A549 (cell line): ENCODE data around the gene RPTOR. TPM values are rescaled to one million over a fixed set of nuclear protein-coding genes. Genes with fewer than 3 reads are reported as not detected.
A peak's percentile ranks its signal among the peaks of the same experiment; 100 is the strongest.

ENCODE experiments used
- ATAC-seq, 2 experiments: fragments of 200-7000 bp in 1 of 2; fragments of >200 bp in 1 of 2; cut with Nextera tagmentation in 1 of 2; cut with Tn5 transposase in 1 of 2; 3 replicates each; pipeline versions ENCODE4 v1.8.0 to v1.9.1; 2018 to 2020; ENCODE audit warnings: mild to moderate bottlenecking in 1 of 2, moderate library complexity in 1 of 2
- CTCF ChIA-PET: fragments of 300-600 bp; sonication (Branson Sonifier 250); formaldehyde crosslinking; extraction: SDS; loops from one replicate; lab custom pipeline; 2021; ENCODE audit warnings: antibody characterized with exemption, inconsistent platforms; lab: Yijun Ruan, JAX
- POLR2A ChIA-PET: fragments of 350-600 bp; formaldehyde crosslinking; extraction: SDS; loops from one replicate; lab custom pipeline; 2021; ENCODE audit warnings: antibody characterized with exemption, inconsistent platforms; lab: Yijun Ruan, JAX
- DNase-seq, 2 experiments: peaks; one replicate each; pipeline versions ENCODE4 v3.0.0 to v3.0.0-alpha.2; 2011 to 2016; ENCODE audit warnings: low read depth in 1 of 2, low spot score in 1 of 2
- FAIRE-seq: peaks from 2 replicates; lab custom pipeline; 2011; peaks lifted over from hg19 to GRCh38; lab: Jason Lieb, UNC
- H3K27ac ChIP-seq, 2 experiments: fragments of >200 bp; sonication (Bioruptor Twin); formaldehyde crosslinking; 3 replicates each; pipeline ENCODE4 v1.5.1; 2016 to 2017
- H3K4me1 ChIP-seq: fragments of >200 bp; sonication (Bioruptor Twin); formaldehyde crosslinking; 3 replicates; pipeline ENCODE4 v1.6.1; 2016
- H3K4me2 ChIP-seq: fragments of >200 bp; sonication (Bioruptor Twin); formaldehyde crosslinking; 3 replicates; pipeline ENCODE4 v1.6.1; 2016
- H3K4me3 ChIP-seq: fragments of >200 bp; sonication (Bioruptor Twin); formaldehyde crosslinking; 3 replicates; pipeline ENCODE4 v1.5.1; 2016
- H3K9me3 ChIP-seq: fragments of >200 bp; sonication (Bioruptor Twin); formaldehyde crosslinking; 3 replicates; pipeline ENCODE4 v1.6.1; 2016
- BHLHE40 ChIP-seq: IDR thresholded peaks from 2 replicates; pipeline ENCODE4 v1.6.1; 2012; ENCODE audit warnings: low read depth, low read length, inconsistent platforms
- CBX2 ChIP-seq: fragments of 200-600 bp; sonication (generic); IDR thresholded peaks from 2 replicates; pipeline ENCODE4 v1.6.1; 2016; ENCODE audit warnings: low read depth, mild to moderate bottlenecking, borderline replicate concordance
- CEBPB ChIP-seq, 2 experiments: fragments of >200 bp in 1 of 2; sonication (Bioruptor Twin) in 1 of 2; formaldehyde crosslinking in 1 of 2; IDR thresholded peaks; 2 replicates each; pipeline ENCODE4 v1.6.1; 2012 to 2016
- CHD2 ChIP-seq: fragments of 150-350 bp; IDR thresholded peaks from 2 replicates; pipeline ENCODE4 v1.6.1; 2014; ENCODE audit warnings: low read length; ENCODE audit not compliant: partially characterized antibody
- EHF ChIP-seq: fragments of 250-450 bp; sonication (Bioruptor Pico); IDR thresholded peaks from 2 replicates; pipeline ENCODE4 v1.5.0; 2020; ENCODE audit warnings: mild to moderate bottlenecking
- ESRRA ChIP-seq: fragments of 150-350 bp; IDR thresholded peaks from 2 replicates; pipeline ENCODE4 v1.6.1; 2014; ENCODE audit warnings: mild to moderate bottlenecking, low read length, borderline replicate concordance
- FOSB ChIP-seq: fragments of 250-450 bp; sonication (Bioruptor Pico); IDR thresholded peaks from 2 replicates; pipeline ENCODE4 v1.5.0; 2020; ENCODE audit warnings: mild to moderate bottlenecking, moderate library complexity
- FOSL2 ChIP-seq, 2 experiments: fragments of 450-650 bp in 1 of 2; fragments of >200 bp in 1 of 2; sonication (Bioruptor Twin) in 1 of 2; formaldehyde crosslinking; IDR thresholded peaks; 2 replicates each; pipeline versions ENCODE4 v1.5.0 to v1.6.1; 2016 to 2020; ENCODE audit warnings: mild to moderate bottlenecking in 1 of 2, moderate library complexity in 1 of 2
- HEYL ChIP-seq: fragments of 250-450 bp; sonication (Bioruptor Pico); IDR thresholded peaks from 2 replicates; pipeline ENCODE4 v1.8.0; 2021; ENCODE audit warnings: mild to moderate bottlenecking, moderate library complexity
- HOXA7 ChIP-seq: fragments of 250-450 bp; sonication (Bioruptor Pico); IDR thresholded peaks from 2 replicates; pipeline ENCODE4 v1.5.0; 2020; ENCODE audit warnings: mild to moderate bottlenecking, moderate library complexity
- HOXB5 ChIP-seq: fragments of 250-450 bp; sonication (Bioruptor Pico); IDR thresholded peaks from 2 replicates; pipeline ENCODE4 v1.5.0; 2020; ENCODE audit warnings: mild to moderate bottlenecking, moderate library complexity
- JUNB ChIP-seq: fragments of >200 bp; sonication (Bioruptor Twin); formaldehyde crosslinking; IDR thresholded peaks from 2 replicates; pipeline ENCODE4 v1.6.1; 2016
- MAFK ChIP-seq: fragments of 450-650 bp; IDR thresholded peaks from 2 replicates; pipeline ENCODE4 v1.6.1; 2014; ENCODE audit not compliant: partially characterized antibody
- NPAS2 ChIP-seq: fragments of 250-450 bp; sonication (Bioruptor Pico); IDR thresholded peaks from 2 replicates; pipeline ENCODE4 v1.8.0; 2022; ENCODE audit warnings: mild to moderate bottlenecking, moderate library complexity, borderline replicate concordance
- POLR2A ChIP-seq: IDR thresholded peaks from 2 replicates; pipeline ENCODE4 v1.6.1; 2012; ENCODE audit warnings: mild to moderate bottlenecking, low read length
- POLR2AphosphoS2 ChIP-seq: conservative IDR thresholded peaks from 2 replicates; pipeline ENCODE4 v1.6.1; 2012; ENCODE audit warnings: low read length, improper control_type of control experiment, inconsistent platforms
- RARB ChIP-seq: fragments of 250-450 bp; sonication (Bioruptor Pico); IDR thresholded peaks from 2 replicates; pipeline ENCODE4 v1.8.0; 2021; ENCODE audit warnings: mild to moderate bottlenecking, moderate library complexity
- RNF2 ChIP-seq: fragments of 200-600 bp; sonication (generic); IDR thresholded peaks from 2 replicates; pipeline ENCODE4 v1.6.1; 2016; ENCODE audit warnings: low read depth, mild to moderate bottlenecking, antibody characterized with exemption, moderate library complexity, borderline replicate concordance
- SREBF2 ChIP-seq: fragments of 450-650 bp; IDR thresholded peaks from 2 replicates; pipeline ENCODE4 v1.6.1; 2014; ENCODE audit warnings: mild to moderate bottlenecking, moderate library complexity
- TFCP2L1 ChIP-seq: fragments of 250-450 bp; sonication (Bioruptor Pico); IDR thresholded peaks from 2 replicates; pipeline ENCODE4 v1.5.0; 2021; ENCODE audit warnings: mild to moderate bottlenecking
- ZC3H11A ChIP-seq: fragments of 450-650 bp; IDR thresholded peaks from 2 replicates; pipeline ENCODE4 v1.6.1; 2014; ENCODE audit warnings: antibody characterized with exemption, mild to moderate bottlenecking
- ZFP36 ChIP-seq: fragments of 450-650 bp; IDR thresholded peaks from 2 replicates; pipeline ENCODE4 v1.6.1; 2014; ENCODE audit warnings: borderline replicate concordance; ENCODE audit not compliant: partially characterized antibody
- WGBS: methylation state at CpG from one replicate; pipeline ENCODE4 v1.1.6; 2017; ENCODE audit errors: missing lambda C conversion rate; 5-methylcytosine and 5-hydroxymethylcytosine counted together
- polyA plus RNA-seq, 4 experiments: library from polyadenylated mRNA; depleted of rRNA in 3 of 4; stranded (reverse); fragments of >200 nt; fragmentation: RNase III in 1 of 4; extraction: RNeasy Plus Mini Kit Qiagen cat#74134 plus additional on column Dnase treatment in 1 of 4; gene quantifications; 2 replicates in 3 of 4; 3 replicates in 1 of 4; pipeline ENCODE4 v1.2.3, GENCODE V29; 2011 to 2017
- TF ChIP-seq, protein P1 (sequence below): fragments of 150-350 bp; IDR thresholded peaks from 2 replicates; pipeline ENCODE4 v1.6.1; 2014; ENCODE audit warnings: low read depth, mild to moderate bottlenecking, low read length
- TF ChIP-seq, protein P2 (sequence below): fragments of >200 bp; sonication (Bioruptor Twin); formaldehyde crosslinking; IDR thresholded peaks from 3 replicates; pipeline ENCODE4 v1.6.1; 2016
- TF ChIP-seq, protein P3 (sequence below): fragments of 200-600 bp; sonication (generic); IDR thresholded peaks from 2 replicates; pipeline ENCODE4 v1.6.1; 2016; ENCODE audit warnings: antibody characterized with exemption, mild to moderate bottlenecking, moderate library complexity
- TF ChIP-seq, protein P4 (sequence below): IDR thresholded peaks from 2 replicates; pipeline ENCODE4 v1.6.1; 2012

Gene RPTOR
- polyA plus RNA-seq, 2 of the 4 experiments (the other 2 are of a cell fraction), result 10.8 to 27.1 TPM

DNA sequence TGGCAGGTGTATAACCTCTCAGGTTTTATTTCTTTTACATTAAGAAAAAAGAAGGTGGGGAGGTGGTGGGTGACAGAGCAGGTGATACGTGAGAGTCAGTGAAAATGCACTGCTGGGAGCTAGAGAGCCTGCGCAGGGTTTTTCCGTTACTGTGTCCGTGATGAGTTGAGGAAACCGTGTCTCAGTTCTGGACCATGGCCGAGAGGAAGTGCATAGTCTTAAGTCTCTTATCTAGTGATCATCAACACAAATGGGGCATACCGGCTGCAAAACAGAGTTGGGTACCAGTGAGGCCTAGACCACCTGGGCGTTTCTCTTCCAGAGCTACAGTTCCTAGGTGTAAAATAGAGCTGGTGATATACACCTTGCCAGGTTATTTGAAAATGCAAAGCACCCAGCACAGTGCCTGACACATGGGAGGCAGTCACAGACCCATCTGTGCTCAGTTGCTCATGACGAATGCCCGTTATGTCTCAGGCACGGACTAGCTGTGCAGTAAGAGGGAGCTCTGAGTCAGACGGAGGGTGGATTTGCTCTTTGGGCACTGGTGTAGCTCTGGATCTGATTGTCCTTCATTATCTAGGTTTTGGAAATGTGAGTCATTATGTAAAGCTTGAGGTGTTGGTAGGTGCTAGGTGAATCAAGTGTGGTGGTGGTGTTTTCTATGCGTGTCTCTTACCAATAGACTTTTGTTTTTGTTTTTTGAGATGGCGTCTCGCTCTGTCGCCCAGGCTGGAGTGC, 60.9 kb downstream of the RPTOR start:
- ATAC-seq, result peak in 1 of 2 experiments; percentile 49; a peak in 3 of 6 replicates
- no peaks in the 10 kb centered on the region for H3K9me3 ChIP-seq
- WGBS, result 86% methylated on average over 16 of the region's 16 CpGs
- no peak overlapping the region for H3K4me2 ChIP-seq
- DNase-seq, result peak; percentile 23 to 40
- peaks cover 12% of the 10 kb centered on the region for H3K4me1 ChIP-seq
- ChIA-PET CTCF (interaction anchor here (2.6 to 2.9 kb wide), 2 partner anchors 30 to 45 kb away, joined by 10 to 11 read pairs; no protein-coding TSS in a partner anchor), POLR2A (no interaction called here)
- no peak overlapping the region for H3K4me3 ChIP-seq
- H3K27ac ChIP-seq, result no peak overlapping the region
- no peak for FAIRE-seq
- TF ChIP-seq FOSL2 (IDR thresholded peaks at IDR 0.05) (no peak), FOSL2 (CRISPR knock-in tag; IDR thresholded peaks at IDR 0.05) (0 out of 2 replicates have a peak, but pooled peaks have one; percentile 11), ZC3H11A (no peak), CHD2 (no peak), HEYL (CRISPR knock-in tag) (no peak)
- TF ChIP-seq, protein P1, sequence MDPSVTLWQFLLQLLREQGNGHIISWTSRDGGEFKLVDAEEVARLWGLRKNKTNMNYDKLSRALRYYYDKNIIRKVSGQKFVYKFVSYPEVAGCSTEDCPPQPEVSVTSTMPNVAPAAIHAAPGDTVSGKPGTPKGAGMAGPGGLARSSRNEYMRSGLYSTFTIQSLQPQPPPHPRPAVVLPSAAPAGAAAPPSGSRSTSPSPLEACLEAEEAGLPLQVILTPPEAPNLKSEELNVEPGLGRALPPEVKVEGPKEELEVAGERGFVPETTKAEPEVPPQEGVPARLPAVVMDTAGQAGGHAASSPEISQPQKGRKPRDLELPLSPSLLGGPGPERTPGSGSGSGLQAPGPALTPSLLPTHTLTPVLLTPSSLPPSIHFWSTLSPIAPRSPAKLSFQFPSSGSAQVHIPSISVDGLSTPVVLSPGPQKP, result no peak

DNA sequence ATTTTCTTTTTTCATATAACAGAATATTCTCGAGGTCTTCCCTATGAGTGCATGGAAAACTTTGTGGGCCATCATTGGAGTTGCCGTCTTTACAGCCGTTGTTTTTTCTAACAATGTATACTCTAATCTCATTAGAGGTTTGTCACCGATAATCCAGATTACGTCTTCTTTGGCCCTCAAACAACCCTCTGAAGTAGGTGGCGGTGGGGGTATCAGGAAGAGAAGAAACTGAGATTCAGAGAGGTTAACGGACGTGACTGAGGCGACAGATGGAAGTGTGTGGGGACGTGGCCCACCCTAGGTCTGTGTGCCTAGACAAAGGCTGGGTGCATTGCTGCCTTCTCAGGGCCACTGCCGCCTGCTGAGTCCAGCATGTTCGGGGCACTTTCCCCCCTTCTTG, 63.7 kb downstream of the RPTOR start:
- no peaks in the 10 kb centered on the region for H3K9me3 ChIP-seq
- no peak overlapping the region for H3K27ac ChIP-seq
- POLR2A ChIA-PET, result no interaction called here
- ATAC-seq, result no peak
- DNase-seq, result no peak
- H3K4me2 ChIP-seq, result no peak overlapping the region
- no peak overlapping the region for H3K4me3 ChIP-seq
- no peak for TF ChIP-seq NPAS2
- TF ChIP-seq HOXB5 (CRISPR knock-in tag), result no peak
- no peak for TF ChIP-seq CEBPB (IDR thresholded peaks at IDR 0.05)
- TF ChIP-seq CBX2, result no peak
- no peak for TF ChIP-seq RARB (CRISPR knock-in tag)
- TF ChIP-seq TFCP2L1 (CRISPR knock-in tag), result no peak
- TF ChIP-seq BHLHE40, result no peak
- TF ChIP-seq MAFK, result no peak
- TF ChIP-seq CHD2, result no peak
- TF ChIP-seq EHF (CRISPR knock-in tag), result no peak
- no peak for TF ChIP-seq POLR2AphosphoS2
- 93% methylated on average over 12 of the region's 12 CpGs for WGBS
- no peak for FAIRE-seq
- CTCF ChIA-PET, result interaction anchor here (1.5 kb wide), 1 partner anchor 42 kb away, joined by 4 read pairs; no protein-coding TSS in a partner anchor
- H3K4me1 ChIP-seq, result peaks cover 7% of the 10 kb centered on the region; the same call in 1 of the 3 replicates

DNA sequence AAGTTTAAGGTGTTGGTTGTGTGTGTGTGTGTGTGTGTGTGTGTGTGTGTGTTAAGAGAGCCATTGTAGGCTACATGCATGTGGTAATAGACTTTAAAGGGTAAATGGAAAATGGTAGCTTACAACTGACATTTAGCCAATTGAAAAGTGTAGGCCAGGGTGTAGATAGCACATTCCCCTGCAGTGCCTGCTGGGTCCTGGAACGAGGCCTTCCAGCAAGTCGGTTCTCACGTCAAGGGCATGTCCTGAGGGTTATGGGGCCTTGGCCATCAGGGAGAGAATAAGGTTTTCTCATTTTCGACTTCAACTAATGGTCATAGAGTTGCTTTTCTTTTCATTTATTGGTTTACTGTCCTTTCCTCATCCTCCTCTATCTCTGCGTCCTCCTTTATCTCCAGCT, 65.1 kb downstream of the RPTOR start:
- H3K4me1 ChIP-seq, result peaks cover 7% of the 10 kb centered on the region; the same call in 1 of the 3 replicates
- H3K4me3 ChIP-seq, result no peak overlapping the region
- no peak overlapping the region for H3K4me2 ChIP-seq
- POLR2A ChIA-PET, result no interaction called here
- ATAC-seq (no peak), FAIRE-seq (no peak), DNase-seq (no peak)
- no peak overlapping the region for H3K27ac ChIP-seq
- WGBS, result 92% methylated on average over 5 of the region's 5 CpGs
- CTCF ChIA-PET, result interaction anchor here (1.0 to 1.3 kb wide), 4 partner anchors 34 to 601 kb away, joined by 3 to 8 read pairs (median 3); no protein-coding TSS in a partner anchor
- no peaks in the 10 kb centered on the region for H3K9me3 ChIP-seq
- TF ChIP-seq CHD2, result no peak
- no peak for TF ChIP-seq ZFP36
- no peak for TF ChIP-seq RNF2
- no peak for TF ChIP-seq ESRRA
- TF ChIP-seq, protein P2, sequence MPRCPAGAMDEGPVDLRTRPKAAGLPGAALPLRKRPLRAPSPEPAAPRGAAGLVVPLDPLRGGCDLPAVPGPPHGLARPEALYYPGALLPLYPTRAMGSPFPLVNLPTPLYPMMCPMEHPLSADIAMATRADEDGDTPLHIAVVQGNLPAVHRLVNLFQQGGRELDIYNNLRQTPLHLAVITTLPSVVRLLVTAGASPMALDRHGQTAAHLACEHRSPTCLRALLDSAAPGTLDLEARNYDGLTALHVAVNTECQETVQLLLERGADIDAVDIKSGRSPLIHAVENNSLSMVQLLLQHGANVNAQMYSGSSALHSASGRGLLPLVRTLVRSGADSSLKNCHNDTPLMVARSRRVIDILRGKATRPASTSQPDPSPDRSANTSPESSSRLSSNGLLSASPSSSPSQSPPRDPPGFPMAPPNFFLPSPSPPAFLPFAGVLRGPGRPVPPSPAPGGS, result no peak
- TF ChIP-seq, protein P3, sequence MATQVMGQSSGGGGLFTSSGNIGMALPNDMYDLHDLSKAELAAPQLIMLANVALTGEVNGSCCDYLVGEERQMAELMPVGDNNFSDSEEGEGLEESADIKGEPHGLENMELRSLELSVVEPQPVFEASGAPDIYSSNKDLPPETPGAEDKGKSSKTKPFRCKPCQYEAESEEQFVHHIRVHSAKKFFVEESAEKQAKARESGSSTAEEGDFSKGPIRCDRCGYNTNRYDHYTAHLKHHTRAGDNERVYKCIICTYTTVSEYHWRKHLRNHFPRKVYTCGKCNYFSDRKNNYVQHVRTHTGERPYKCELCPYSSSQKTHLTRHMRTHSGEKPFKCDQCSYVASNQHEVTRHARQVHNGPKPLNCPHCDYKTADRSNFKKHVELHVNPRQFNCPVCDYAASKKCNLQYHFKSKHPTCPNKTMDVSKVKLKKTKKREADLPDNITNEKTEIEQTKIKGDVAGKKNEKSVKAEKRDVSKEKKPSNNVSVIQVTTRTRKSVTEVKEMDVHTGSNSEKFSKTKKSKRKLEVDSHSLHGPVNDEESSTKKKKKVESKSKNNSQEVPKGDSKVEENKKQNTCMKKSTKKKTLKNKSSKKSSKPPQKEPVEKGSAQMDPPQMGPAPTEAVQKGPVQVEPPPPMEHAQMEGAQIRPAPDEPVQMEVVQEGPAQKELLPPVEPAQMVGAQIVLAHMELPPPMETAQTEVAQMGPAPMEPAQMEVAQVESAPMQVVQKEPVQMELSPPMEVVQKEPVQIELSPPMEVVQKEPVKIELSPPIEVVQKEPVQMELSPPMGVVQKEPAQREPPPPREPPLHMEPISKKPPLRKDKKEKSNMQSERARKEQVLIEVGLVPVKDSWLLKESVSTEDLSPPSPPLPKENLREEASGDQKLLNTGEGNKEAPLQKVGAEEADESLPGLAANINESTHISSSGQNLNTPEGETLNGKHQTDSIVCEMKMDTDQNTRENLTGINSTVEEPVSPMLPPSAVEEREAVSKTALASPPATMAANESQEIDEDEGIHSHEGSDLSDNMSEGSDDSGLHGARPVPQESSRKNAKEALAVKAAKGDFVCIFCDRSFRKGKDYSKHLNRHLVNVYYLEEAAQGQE, result no peak
- TF ChIP-seq CBX2, result no peak
- TF ChIP-seq SREBF2, result no peak
- no peak for TF ChIP-seq POLR2A
- TF ChIP-seq, protein P1, result no peak
- TF ChIP-seq, protein P4, sequence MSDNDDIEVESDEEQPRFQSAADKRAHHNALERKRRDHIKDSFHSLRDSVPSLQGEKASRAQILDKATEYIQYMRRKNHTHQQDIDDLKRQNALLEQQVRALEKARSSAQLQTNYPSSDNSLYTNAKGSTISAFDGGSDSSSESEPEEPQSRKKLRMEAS, result no peak
- TF ChIP-seq RARB (CRISPR knock-in tag), result no peak
- TF ChIP-seq MAFK, result no peak
- no peak for TF ChIP-seq FOSB (CRISPR knock-in tag)
- no peak for TF ChIP-seq JUNB
- no peak for TF ChIP-seq ZC3H11A
- TF ChIP-seq HOXA7, result no peak
- no peak for TF ChIP-seq TFCP2L1 (CRISPR knock-in tag)
